C4-2B (cell line): ENCODE measurements around the gene PON1.

Experiments
- CTCF ChIP-seq: fragments of 450-650 bp; conservative IDR thresholded peaks from 2 replicates; pipeline ENCODE4 v1.5.1; 2017; ENCODE audit warnings: mild to moderate bottlenecking
- ZFX ChIP-seq: fragments of 450-650 bp; IDR thresholded peaks from 2 replicates; pipeline ENCODE4 v1.6.1; 2017

DNA sequence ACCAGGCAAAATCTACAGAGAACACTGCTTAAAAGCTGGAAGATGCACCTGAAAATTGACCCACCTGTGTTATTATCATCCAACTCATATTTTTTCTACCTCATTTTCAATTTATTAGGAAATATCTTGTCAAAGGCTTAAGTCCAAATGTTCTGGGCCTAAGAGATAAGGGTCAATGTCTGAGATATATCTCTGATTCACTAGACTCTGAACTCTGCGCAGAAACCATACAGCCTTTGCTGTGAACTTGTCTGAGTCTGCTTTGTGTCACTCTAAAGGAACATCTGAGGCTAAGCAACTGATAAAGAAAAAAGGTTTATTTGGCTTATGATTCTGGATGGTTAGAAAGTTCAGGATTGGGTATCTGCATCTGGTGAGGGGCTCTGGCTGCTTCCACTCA lies 3.7 kb downstream of the PON1 start:
- no peak for TF ChIP-seq CTCF
- no peak for TF ChIP-seq ZFX
